ENCODE data around the gene MAN1A2. TPM values are rescaled to one million over a fixed set of nuclear protein-coding genes. Genes with fewer than 3 reads are reported as not detected.

Gene MAN1A2
- total RNA-seq, 1 donor from 2014 or later, result 66.5 TPM

GRCh38 chr1:117389779-117390178 is 22.5 kb downstream of the MAN1A2 start:
- no peak for DNase-seq (ENCODE audit: low spot score, unreplicated experiment)
- TF ChIP-seq CTCF (IDR thresholded peaks at IDR 0.05; ENCODE audit: unreplicated experiment), result no peak
- Mint-ChIP-seq H3K9me3 (ENCODE audit: low read depth) (no peaks in the 10 kb centered on the region), H3K27me3 (no peaks in the 10 kb centered on the region), H3K4me3 (ENCODE audit: low read depth) (no peak overlapping the region), H3K4me1 (ENCODE audit: low read depth) (peaks cover 23% of the 10 kb centered on the region), H3K36me3 (ENCODE audit: insufficient read depth) (no peaks in the 10 kb centered on the region), H3K27ac (no peak overlapping the region)

- no peaks in the 10 kb centered on the region for H3K27me3 Mint-ChIP-seq
- DNase-seq (ENCODE audit: low spot score, unreplicated experiment), result no peak
- no peak overlapping the region for H3K4me3 Mint-ChIP-seq (ENCODE audit: low read depth)
- H3K36me3 Mint-ChIP-seq (ENCODE audit: insufficient read depth), result no peaks in the 10 kb centered on the region
- peaks cover 27% of the 10 kb centered on the region for H3K4me1 Mint-ChIP-seq (ENCODE audit: low read depth)
- H3K9me3 Mint-ChIP-seq (ENCODE audit: low read depth), result no peaks in the 10 kb centered on the region
- H3K27ac Mint-ChIP-seq, result no peak overlapping the region
- TF ChIP-seq CTCF (IDR thresholded peaks at IDR 0.05; ENCODE audit: unreplicated experiment), result no peak
Measured at GRCh38 chr1:117392771-117393170, 25.5 kb downstream of the MAN1A2 start.

GRCh38 chr1:117396074-117396473 is 28.8 kb downstream of the MAN1A2 start:
- DNase-seq (ENCODE audit: low spot score, unreplicated experiment), result no peak
- TF ChIP-seq CTCF (IDR thresholded peaks at IDR 0.05; ENCODE audit: unreplicated experiment), result no peak
- peaks cover 8% of the 10 kb centered on the region for H3K9me3 Mint-ChIP-seq (ENCODE audit: low read depth)
- no peak overlapping the region for H3K27ac Mint-ChIP-seq
- H3K36me3 Mint-ChIP-seq (ENCODE audit: insufficient read depth), result peaks cover 5% of the 10 kb centered on the region
- H3K4me3 Mint-ChIP-seq (ENCODE audit: low read depth), result no peak overlapping the region
- H3K27me3 Mint-ChIP-seq, result no peaks in the 10 kb centered on the region
- peaks cover 25% of the 10 kb centered on the region for H3K4me1 Mint-ChIP-seq (ENCODE audit: low read depth)

GRCh38 chr1:117396636-117397035 is 29.4 kb downstream of the MAN1A2 start:
- Mint-ChIP-seq H3K4me3 (ENCODE audit: low read depth) (no peak overlapping the region), H3K27ac (no peak overlapping the region), H3K36me3 (ENCODE audit: insufficient read depth) (peaks cover 8% of the 10 kb centered on the region), H3K4me1 (ENCODE audit: low read depth) (peaks cover 22% of the 10 kb centered on the region), H3K9me3 (ENCODE audit: low read depth) (peaks cover 13% of the 10 kb centered on the region), H3K27me3 (no peaks in the 10 kb centered on the region)
- no peak for TF ChIP-seq CTCF (IDR thresholded peaks at IDR 0.05; ENCODE audit: unreplicated experiment)
- DNase-seq (ENCODE audit: low spot score, unreplicated experiment), result no peak

GRCh38 chr1:117398957-117399356 is 31.7 kb downstream of the MAN1A2 start:
- peaks cover 29% of the 10 kb centered on the region for H3K9me3 Mint-ChIP-seq (ENCODE audit: low read depth)
- H3K4me3 Mint-ChIP-seq (ENCODE audit: low read depth), result no peak overlapping the region
- no peak for DNase-seq (ENCODE audit: low spot score, unreplicated experiment)
- H3K27ac Mint-ChIP-seq, result no peak overlapping the region
- no peak for TF ChIP-seq CTCF (IDR thresholded peaks at IDR 0.05; ENCODE audit: unreplicated experiment)
- peaks cover 13% of the 10 kb centered on the region for H3K4me1 Mint-ChIP-seq (ENCODE audit: low read depth)
- peaks cover 27% of the 10 kb centered on the region for H3K36me3 Mint-ChIP-seq (ENCODE audit: insufficient read depth)
- H3K27me3 Mint-ChIP-seq, result no peaks in the 10 kb centered on the region

Measured in progenitor cell of endocrine pancreas (in vitro differentiated cells).